ENCODE results near the gene SCN10A.

- no peak for TF ChIP-seq CTCF (IDR thresholded peaks at IDR 0.05)
- TF ChIP-seq POLR2A (IDR thresholded peaks at IDR 0.05): no peak
Observed at GRCh38 chr3:38823722-38824121, 7.7 kb upstream of the SCN10A start.

All from body of pancreas (tissue), 4 donors.